HG03159 (cell line): Measurements from ENCODE around the gene BRCA1.
"Not testable (repeated sequence)": the region's sequence is repeated elsewhere in the genome, so short reads cannot be mapped to it uniquely, and the experiment has no call there.

ENCODE experiments used
- ATAC-seq: cut with Tn5 transposase; IDR thresholded peaks from one replicate; pipeline ENCODE4 v1.9.1; 2021; ENCODE audit warnings: mild to moderate bottlenecking, moderate library complexity; ENCODE audit not compliant: unreplicated experiment

Gene BRCA1

DNA sequence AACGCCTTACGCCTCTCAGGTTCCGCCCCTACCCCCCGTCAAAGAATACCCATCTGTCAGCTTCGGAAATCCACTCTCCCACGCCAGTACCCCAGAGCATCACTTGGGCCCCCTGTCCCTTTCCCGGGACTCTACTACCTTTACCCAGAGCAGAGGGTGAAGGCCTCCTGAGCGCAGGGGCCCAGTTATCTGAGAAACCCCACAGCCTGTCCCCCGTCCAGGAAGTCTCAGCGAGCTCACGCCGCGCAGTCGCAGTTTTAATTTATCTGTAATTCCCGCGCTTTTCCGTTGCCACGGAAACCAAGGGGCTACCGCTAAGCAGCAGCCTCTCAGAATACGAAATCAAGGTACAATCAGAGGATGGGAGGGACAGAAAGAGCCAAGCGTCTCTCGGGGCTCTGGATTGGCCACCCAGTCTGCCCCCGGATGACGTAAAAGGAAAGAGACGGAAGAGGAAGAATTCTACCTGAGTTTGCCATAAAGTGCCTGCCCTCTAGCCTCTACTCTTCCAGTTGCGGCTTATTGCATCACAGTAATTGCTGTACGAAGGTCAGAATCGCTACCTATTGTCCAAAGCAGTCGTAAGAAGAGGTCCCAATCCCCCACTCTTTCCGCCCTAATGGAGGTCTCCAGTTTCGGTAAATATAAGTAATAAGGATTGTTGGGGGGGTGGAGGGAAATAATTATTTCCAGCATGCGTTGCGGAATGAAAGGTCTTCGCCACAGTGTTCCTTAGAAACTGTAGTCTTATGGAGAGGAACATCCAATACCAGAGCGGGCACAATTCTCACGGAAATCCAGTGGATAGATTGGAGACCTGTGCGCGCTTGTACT is at the start of gene BRCA1:
Gene BRCA1, minus strand, starts transcription at position 232 of the 834 bp plus-strand sequence. CDS start 1,268 bp downstream, outside the sequence.
- peak; percentile 96 for ATAC-seq

DNA sequence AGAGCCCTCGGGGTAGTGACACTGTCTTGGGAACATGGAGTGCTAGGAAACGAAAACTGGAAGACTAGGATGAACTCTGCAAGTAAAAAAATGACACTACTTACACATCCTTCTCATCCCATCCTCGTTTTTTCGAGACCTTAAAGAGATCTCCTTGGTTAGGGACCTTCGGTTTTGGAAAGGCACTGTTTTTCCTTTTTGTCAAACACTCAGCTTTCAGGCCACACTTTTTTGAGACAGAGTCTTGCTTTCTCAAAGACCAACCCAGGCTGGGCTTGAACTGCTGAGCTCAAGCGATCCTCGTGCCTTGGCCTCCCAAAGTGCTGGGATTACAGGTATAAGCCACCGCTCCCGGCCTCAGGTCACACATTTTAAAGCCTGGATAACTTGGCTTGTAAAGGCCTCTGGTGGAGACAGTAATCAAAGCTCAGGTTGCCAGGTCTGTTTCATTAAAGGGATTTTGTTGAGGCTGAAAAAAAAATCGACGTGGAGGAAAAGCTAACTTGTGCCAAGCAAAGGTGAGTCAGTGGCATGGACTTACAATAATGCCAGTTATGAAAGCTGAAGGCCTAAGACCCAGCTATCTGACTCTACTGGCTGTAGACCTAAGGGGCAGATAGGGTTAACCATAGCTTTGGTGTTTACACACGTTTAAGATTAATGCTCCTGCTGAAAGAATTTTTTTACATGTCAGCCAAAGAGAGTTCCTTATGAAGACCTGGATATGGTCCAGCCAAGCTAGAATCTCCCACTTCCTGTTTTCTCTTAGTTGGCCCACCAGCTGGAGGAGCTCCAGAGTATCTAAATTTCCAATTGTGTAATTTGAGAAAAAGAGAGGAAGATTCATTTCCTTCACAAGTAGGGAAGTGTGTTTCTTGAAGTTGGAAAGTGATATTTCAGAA is 46.7 kb upstream of the BRCA1 start:
- ATAC-seq = no peak

DNA sequence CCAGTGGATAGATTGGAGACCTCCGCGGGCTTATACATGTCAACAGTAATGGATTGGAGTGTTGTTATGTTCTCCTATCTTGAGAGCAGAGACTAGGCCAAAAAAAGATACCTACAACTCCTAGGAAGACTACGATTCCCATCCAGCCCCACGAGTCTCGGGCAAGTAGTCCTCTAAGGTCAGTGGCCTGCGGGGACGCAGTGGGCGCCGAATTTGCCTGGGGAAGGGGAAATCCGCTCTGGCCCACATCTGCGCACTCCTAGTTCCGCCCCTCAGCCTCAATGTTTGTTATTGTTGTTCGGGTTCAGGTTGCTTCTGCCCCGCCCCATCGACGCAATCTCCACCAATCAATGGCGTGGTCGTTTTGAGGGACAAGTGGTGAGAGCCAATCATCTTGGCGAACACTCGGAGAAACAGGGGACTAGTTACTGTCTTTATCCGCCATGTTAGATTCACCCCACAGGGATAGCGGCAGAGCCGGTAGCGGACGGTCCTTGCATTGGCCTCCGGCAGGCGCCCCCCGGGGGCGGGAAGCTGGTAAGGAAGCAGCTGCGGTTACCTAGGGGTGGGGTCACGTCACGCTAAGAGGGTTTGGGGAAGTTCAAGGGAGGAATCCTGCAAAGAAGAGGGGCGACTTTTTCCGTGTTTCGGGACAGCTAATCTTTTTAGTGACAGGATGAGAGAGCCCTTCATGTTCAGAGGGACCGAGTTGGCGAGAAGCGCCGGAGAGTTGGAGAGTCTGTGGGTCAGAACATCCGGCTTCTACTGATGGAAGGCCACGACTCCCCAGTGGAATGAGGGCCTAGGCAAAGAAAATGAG is 45.8 kb upstream of the BRCA1 start, which contains the start of gene NBR1:
Gene NBR1, plus strand, starts transcription at position 449 of the 820 bp plus-strand sequence. CDS start 4,586 bp downstream, outside the sequence.
- ATAC-seq = peak; percentile 76

DNA sequence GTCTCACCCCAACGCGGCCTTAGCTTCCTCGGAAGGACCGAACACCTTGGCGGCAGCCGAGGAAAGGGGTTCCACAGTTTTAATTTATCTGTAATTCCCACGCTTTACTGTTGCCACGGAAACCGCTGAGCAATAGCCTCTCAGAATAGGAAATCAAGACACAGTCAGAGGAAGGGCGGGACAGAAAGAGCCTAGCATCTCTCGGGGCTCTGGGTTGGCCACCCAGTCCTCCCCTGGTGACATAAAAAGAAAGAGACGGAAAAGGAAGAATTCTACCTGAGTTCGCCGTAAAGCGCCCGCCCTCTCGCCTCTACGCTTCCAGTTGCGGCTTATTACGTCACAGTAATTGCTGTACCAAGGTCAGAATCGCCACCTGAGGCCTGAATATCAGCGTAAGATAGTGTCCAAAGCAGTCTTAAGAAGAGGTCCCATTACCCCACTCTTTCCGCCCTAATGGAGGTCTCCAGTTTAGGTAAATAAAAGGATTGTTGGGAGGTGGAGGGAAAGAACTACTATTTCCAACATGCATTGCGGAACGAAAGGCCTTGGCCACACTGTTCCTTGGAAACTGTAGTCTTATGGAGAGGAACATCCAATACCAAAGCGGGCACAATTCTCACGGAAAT is 45.1 kb upstream of the BRCA1 start:
- peak; percentile 57 for ATAC-seq

DNA sequence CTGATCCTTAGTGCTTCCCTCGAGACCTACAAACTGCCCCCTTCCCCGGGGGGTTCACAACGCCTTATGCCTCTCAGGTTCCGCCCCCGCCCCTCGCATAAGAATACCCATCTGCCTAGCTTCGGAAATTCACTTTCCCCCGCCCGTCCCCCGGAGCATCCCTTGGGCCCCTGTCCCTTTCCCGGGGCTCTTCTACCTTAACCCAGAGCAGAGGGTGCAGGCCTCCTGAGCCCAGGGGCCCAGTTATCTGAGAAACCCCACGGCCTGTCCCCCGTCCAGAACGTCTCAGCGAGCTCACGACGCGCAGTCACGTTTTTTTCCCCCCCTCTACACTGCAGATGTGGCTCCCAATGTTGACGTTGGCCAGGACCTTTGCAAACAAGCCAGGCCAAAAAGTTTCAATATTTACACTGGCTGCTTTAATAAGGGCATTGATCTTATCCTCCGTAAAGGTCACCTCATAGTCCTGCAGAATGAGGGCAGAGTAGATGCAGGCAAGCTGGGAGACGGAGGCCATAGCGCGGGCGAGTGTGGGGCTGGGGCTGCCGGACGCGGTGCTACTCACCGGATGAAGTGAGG is 44.5 kb upstream of the BRCA1 start:
- peak; percentile 13 for ATAC-seq

DNA sequence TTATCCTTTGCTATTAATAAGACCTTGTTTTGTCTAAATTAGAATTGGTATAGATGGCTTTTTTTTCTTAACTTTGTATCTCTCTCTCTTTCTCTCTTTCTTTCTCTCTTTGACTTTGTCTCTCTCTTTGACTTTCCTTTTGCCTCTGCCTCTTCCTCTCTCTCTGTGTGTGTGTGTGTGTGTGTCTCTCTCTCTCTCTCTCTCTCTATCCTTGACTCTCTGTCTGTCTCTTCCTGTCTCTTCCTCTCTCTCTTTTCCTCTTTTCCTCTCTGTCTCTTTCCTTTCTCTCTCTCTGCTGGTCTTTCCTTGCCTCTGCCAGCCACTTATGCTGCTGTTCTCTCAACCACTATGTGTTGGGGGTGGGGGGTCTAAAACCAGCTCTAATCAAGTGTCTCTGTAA is 40.8 kb upstream of the BRCA1 start:
- not testable (repeated sequence) for ATAC-seq

DNA sequence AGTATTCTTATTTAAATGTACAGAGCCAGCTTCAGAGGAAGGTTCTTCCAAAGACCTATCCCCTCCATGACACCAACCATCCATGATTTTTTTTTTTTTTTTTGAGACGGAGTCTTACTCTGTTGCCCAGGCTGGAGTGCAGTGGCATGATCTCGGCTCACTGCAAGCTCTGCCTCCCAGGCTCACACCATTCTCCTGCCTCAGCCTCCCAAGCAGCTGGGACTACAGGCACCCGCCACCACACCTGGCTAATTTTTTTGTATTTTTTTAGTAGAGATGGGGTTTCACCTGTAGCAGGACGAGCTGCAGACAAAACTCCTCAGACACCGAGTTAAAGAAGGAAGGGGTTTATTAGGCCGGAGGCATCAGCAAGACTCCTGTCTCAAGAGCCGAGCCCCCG is 34.8 kb upstream of the BRCA1 start:
- ATAC-seq = not testable (repeated sequence)

DNA sequence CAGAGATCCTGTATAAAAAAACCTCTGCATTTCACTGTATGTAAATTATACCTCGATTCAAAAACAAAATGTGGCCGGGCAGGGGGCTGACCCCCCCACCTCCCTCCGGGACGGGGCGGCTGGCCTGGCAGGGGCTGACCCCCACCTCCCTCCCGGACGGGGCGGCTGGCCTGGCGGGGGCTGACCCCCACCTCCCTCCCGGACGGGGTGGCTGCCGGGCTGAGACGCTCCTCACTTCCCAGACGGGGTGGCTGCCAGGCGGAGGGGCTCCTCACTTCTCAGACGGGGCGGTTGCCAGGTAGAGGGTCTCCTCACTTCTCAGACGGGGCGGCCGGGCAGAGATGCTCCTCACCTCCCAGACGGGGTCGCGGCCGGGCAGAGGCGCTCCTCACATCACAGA is 34.1 kb upstream of the BRCA1 start:
- ATAC-seq = not testable (repeated sequence)

DNA sequence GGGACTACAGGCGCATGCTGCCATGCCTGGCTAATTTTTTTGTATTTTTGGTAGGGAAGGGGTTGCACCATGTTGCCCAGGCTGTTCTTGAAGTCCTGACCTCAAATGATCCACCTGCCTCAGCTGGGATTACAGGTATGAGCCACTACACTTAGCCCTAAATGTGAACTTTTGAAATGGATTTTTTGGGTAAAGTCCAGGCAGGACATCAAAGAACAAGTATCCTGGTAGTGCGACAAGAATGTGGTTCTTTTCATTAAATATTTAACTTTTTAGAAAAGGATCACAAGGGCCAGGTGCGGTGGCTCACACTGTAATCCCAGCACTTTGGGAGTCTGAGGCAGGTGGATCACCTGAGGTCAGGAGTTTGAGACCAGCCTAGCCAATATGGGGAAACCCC is 30.5 kb upstream of the BRCA1 start:
- no peak for ATAC-seq

DNA sequence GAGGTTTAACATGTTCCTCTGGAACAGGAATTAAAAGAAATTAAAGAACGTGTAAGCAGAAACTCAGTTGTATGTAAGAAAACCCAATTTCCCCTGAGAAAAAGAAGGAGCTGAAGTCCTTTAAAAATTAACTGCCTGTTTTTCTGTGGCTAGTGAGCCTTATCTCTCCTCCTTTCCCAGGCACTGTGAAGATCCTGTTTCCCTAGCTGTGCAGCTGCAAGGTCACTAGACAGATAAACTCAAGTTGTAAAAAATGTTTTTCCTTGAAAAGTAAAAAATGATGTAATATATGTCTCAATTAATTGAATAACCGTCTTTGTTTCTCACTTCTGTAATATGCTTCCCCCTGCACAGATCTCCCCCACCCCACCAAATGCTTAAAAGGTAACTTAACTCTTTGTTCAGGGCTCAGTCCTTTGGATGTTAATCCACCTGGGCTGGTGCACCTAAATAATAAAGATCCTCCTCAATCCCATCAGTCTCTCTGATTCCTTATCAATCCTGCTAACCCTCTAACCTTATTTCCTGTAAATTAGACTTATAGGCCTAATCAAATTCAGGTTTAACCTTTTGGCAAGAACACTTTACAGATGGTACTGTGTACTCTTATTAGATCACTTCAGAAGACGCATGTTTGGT is 28.2 kb upstream of the BRCA1 start:
- not testable (repeated sequence) for ATAC-seq

DNA sequence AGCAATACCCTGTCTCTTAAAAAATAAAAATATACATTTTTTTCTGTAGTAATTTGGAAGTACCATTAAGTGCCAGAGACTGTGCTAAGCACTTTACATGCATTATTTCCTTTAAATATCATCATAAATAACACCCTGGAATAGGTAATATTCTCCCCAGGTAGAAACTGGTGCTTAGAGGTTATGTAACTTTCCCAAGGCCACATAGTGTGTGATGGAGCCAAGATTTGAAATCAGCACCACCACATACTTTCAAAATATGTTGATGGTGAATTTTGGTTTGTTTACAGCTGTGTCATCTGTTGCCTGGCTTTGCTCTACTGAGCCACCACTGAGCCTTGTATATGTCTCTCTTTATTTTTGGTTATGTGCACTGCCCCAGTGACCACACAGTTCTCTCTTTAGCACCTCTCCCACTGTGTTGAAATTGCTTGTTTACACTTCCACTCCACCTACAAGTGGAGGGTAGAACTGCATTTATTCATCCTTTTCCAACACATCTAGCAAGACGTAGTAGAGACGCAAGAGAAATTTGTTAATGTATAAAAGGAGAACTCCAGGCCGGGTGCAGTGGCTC is 26.8 kb upstream of the BRCA1 start:
- no peak for ATAC-seq

DNA sequence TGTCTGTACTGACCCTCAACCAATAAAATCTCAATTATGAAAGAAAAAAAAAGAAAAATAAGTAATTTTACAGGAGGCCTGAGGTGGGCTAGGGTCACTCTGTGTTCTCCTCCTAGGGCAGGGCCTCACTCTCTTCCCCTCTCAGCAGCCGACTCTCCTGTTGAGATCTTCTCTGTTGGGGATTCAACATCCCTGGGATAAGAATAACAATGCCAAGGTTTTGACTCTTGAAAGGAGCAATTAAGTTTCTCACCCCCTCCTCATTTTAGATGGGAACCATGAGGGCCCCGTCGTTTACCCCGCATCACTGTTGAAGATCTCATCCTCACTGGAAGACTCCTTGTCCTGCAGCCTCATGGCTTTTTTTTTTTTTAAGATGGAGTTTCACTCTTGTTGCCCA is 21.5 kb upstream of the BRCA1 start:
- ATAC-seq = no peak

DNA sequence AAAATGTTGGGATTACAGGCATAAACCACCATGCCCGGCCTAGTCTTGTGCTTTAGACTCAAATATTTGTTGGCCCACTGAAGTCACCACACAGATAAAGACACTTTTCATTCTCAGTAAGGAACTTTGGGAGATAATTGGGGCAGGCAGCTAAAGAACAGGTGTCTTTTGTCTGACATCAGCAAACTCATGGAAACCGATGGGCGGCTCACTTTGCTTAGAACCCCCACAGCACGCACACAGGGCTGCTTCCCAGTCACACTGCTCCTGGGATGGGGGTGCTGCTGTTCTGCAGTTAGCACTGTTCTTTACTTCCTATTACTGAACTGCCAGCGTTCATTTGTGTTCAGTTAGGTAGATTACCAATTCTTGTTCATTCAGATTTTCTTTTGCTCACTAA is 18.0 kb upstream of the BRCA1 start:
- no peak for ATAC-seq

DNA sequence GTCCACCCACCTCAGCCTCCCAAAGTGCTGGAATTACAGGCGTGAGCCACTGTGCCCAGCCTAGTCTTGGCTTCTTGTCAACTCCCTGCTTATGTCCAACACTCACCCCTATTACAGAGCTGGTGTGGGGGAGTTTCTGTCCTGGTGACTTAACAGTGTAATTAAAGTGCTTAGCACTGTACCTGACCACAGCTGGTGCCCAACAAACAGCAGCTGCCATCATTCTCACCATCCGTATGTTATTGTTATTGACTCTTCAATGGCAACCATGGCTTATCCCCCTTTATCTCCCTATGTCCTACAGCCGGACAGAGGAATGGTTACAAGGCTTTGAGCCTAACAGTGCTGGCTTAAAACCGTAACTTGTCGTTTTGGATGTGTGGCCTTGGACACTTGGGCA is 17.0 kb upstream of the BRCA1 start:
- no peak for ATAC-seq

DNA sequence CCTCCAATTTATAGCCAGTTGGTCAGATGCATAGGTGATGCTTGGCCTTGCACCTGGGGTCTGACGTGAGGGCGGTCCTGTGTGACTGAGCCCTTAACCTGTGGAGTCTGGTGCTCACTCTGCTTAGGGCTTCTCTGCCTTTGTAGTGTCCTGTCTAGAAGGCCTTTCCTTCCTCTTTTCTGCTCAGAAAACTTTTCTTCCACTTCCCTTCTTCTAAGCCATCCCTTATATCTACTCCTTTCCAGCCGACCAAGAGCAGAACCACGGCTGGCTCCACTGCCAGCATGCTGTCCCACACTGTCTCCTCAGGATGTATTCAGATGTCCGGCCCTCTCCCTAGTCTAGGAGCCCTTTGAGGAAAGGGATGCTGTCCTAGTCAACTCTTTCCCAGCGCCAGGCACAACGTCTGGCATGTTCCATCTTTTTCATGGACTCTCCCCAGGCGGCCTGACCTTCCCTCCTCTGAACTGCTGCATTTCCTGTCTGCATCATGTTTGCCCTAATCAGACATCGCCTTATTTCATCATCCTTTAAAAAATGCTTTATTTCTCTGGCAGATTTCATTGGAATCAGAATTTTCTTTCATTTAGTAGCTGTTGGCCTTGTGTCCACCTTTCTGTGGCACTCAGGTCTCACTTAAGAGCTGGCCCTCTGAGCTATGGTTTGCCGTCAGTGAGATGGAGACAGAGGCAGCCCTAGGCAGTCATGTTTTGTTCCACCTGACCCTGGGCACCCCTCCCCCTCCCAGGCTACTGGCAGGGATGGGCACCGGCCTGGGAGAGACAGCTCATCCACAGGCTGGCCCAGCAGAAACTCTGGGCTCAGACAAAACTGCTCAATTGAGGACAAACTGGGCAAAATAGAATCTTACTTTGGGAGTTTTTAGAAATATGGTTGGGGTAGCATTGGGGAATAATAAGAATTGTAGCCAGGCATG is 15.5 kb upstream of the BRCA1 start:
- no peak for ATAC-seq

DNA sequence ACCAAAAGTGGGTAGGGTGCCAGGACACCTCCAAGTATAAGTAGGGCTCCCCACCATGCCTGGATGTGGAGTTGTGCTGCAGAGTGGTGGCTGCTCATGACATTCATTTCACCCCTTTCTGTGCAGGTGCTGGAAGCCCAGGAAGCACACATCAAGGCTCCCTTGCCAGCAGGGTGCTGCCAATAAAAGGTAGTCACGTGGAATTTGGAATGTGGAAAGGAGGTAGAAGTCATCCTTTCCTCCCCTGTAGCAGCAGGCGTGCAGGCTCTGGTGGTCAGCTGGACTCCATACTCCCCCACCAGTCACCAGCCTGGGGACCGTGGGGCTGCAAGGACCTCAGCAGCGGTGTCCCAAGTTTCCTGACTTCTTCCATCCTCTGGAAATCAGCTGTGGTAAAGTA is 13.4 kb upstream of the BRCA1 start:
- not testable (repeated sequence) for ATAC-seq

DNA sequence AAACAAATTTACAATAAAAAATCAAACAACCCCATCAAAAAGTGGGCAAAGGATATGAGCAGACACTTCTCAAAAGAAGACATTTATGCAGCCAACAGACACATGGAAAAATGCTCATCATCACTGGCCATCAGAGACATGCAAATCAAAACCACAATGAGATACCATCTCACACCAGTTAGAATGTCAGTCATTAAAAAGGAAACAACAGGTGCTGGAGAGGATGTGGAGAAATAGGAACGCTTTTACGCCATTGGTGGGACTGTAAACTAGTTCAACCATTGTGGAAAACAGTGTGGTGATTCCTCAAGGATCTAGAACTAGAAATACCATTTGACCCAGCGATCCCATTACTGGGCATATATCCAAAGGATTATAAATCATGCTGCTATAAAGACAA is 11.4 kb upstream of the BRCA1 start:
- ATAC-seq = not testable (repeated sequence)

DNA sequence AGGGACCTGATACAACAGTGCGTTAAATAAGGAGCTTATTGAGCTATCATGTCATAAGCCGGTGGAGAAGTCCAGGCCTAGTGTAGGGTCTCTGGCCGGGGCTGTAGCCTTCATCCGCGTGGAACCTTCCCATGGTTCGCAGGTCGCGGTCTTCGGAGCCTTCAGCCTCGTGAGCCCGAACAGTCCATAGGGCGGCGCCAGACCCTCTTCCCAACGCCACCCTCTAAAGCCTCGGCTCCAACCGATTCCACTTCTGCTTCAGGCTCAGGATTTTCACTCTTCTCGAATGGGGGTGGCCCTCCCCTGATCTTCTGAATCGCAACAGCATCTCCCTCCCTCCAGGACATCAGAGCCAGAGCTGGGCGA is 10.3 kb upstream of the BRCA1 start:
- no peak for ATAC-seq
